Measurements from ENCODE around the gene WDR76. TPM values are rescaled to one million over a fixed set of nuclear protein-coding genes. Genes with fewer than 3 reads are reported as not detected.

The WDR76 gene
- total and polyA plus RNA-seq, 12 donors: 0.68 to 4.1 (median 1.7) TPM

DNA sequence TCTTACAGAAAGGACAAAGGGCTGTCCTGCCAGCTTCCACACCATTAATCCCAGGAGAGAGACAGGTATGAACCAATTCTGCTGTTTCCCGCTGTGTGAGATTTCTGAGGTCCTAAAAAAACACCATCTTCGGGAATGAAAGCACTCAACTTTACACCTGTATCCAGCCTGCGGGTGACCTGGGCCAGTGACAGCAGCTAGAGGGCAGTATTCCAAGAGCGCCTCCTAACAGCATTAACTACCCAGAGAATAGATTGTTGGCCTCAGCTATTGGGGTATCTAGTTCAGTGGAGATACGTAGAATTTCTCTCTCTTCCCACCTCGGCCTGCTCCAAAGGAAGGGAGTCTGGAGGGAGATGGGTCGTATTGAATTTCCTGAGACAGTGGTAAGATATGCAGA, 55.1 kb downstream of the WDR76 start:
- Histone ChIP-seq H3K4me3 (no peak overlapping the region), H3K9me3 (no peaks in the 10 kb centered on the region), H3K27ac (peak overlapping the region in 8 of 10 donors; percentile 48 to 97 (median 94)), H3K36me3 (peaks cover 0 to 13% (median 0%) of the 10 kb centered on the region in 9 donors), H3K4me1 (peaks cover 0 to 38% (median 9%) of the 10 kb centered on the region in 9 donors), H3K27me3 (no peaks in the 10 kb centered on the region)
- WGBS, 2 donors: 78 to 80% methylated on average over 7 of the region's 7 CpGs
- DNase-seq: no peak
- TF ChIP-seq CTCF (IDR thresholded peaks at IDR 0.05): peak in 7 of 9 donors; percentile 38 to 55 (median 47)
- no peak for ATAC-seq
- intact Hi-C loops (cut with DNase I): no loop called here

GRCh38 chr15:43883571-43883970, 56.8 kb downstream of the WDR76 start:
- ATAC-seq (no peak), DNase-seq (no peak)
- TF ChIP-seq CTCF (IDR thresholded peaks at IDR 0.05): no peak
- Histone ChIP-seq H3K27me3 (no peaks in the 10 kb centered on the region), H3K4me1 (peaks cover 0 to 43% (median 9%) of the 10 kb centered on the region in 9 donors), H3K36me3 (peaks cover 0 to 13% (median 0%) of the 10 kb centered on the region in 9 donors), H3K4me3 (no peak overlapping the region), H3K9me3 (no peaks in the 10 kb centered on the region), H3K27ac (no peak overlapping the region)
- 95 to 98% methylated on average over 3 of the region's 3 CpGs for WGBS, 2 donors
- intact Hi-C loops (cut with DNase I): no loop called here

DNA sequence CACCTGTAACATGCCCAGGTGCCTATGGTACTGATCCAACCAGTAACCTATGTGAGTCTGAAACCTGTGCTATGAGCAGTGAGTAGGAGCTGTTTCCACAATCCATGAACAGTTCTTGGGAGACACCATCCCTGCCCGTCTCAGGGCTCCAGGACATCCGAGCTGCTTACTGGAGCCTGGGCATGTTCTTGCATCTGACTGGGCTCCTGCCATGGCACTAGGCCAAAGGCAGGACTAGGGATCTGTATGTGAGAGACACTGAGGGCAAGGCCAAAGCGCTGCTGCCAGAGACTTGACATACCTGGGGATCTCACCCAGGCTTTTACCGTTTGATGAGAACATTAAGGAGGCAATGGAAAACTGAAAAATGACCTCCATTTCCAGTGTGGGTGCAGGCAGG, 59.8 kb downstream of the WDR76 start:
- peak in 2 of 8 donors; percentile 49 to 51 for ATAC-seq
- whole genome bisulfite sequencing, 2 donors: 37 to 60% methylated on average over 4 of the region's 4 CpGs

GRCh38 chr15:43887901-43888300, 61.1 kb downstream of the WDR76 start:
- intact Hi-C loops (cut with DNase I): no loop called here
- H3K4me3 ChIP-seq: no peak overlapping the region
- WGBS, 2 donors: 69 to 87% methylated on average over 5 of the region's 5 CpGs
- H3K27ac ChIP-seq: no peak overlapping the region
- H3K36me3 ChIP-seq: no peaks in the 10 kb centered on the region
- DNase-seq: no peak
- no peak for ATAC-seq
- no peak for TF ChIP-seq CTCF (IDR thresholded peaks at IDR 0.05)
- no peaks in the 10 kb centered on the region for H3K27me3 ChIP-seq
- H3K9me3 ChIP-seq: no peaks in the 10 kb centered on the region
- H3K4me1 ChIP-seq: peaks cover 0 to 41% (median 6%) of the 10 kb centered on the region in 9 donors

More for the DNA sequence above, 59.8 kb downstream of the WDR76 start:
- peaks cover 0 to 40% (median 4%) of the 10 kb centered on the region in 9 donors for H3K4me1 ChIP-seq
- no peaks in the 10 kb centered on the region for H3K36me3 ChIP-seq
- no peak overlapping the region for H3K27ac ChIP-seq
- H3K4me3 ChIP-seq: no peak overlapping the region
- peak in 1 of 2 donors; percentile 42 for DNase-seq
- intact Hi-C loops (cut with DNase I): no loop called here
- H3K27me3 ChIP-seq: no peaks in the 10 kb centered on the region
- H3K9me3 ChIP-seq: no peaks in the 10 kb centered on the region
- TF ChIP-seq CTCF (IDR thresholded peaks at IDR 0.05): no peak
